WERI-Rb-1 (cell line): ENCODE data around the gene GNG7.

Experiments
- DNase-seq: peaks from one replicate; pipeline ENCODE4 v3.0.0-alpha.2; 2020
- H3K27ac ChIP-seq: fragments of 250-450 bp; sonication (Bioruptor Pico); 2 replicates; pipeline ENCODE4 v1.5.1; 2020; ENCODE audit warnings: mild to moderate bottlenecking, moderate library complexity
- H3K27me3 ChIP-seq: fragments of 250-450 bp; sonication (Bioruptor Pico); 2 replicates; pipeline ENCODE4 v1.5.1; 2021; ENCODE audit warnings: mild to moderate bottlenecking, low read depth, moderate library complexity; ENCODE audit not compliant: insufficient read depth, severe bottlenecking
- H3K36me3 ChIP-seq: fragments of 250-450 bp; sonication (Bioruptor Pico); 2 replicates; pipeline ENCODE4 v1.5.1; 2020; ENCODE audit warnings: mild to moderate bottlenecking, moderate library complexity
- H3K4me3 ChIP-seq: 2 replicates; pipeline ENCODE4 v1.5.1; 2011; ENCODE audit warnings: low read depth, mild to moderate bottlenecking, control low read depth, low read length
- H3K9me3 ChIP-seq: fragments of 250-450 bp; sonication (Bioruptor Pico); 2 replicates; pipeline ENCODE4 v1.5.1; 2021; ENCODE audit warnings: mild to moderate bottlenecking, moderate library complexity; ENCODE audit not compliant: severe bottlenecking
- TF ChIP-seq, protein P1 (sequence below): IDR thresholded peaks from 2 replicates; pipeline ENCODE4 v1.5.1; 2011; ENCODE audit warnings: low read depth, mild to moderate bottlenecking, control low read depth, inconsistent platforms, low read length

Gene GNG7

DNA sequence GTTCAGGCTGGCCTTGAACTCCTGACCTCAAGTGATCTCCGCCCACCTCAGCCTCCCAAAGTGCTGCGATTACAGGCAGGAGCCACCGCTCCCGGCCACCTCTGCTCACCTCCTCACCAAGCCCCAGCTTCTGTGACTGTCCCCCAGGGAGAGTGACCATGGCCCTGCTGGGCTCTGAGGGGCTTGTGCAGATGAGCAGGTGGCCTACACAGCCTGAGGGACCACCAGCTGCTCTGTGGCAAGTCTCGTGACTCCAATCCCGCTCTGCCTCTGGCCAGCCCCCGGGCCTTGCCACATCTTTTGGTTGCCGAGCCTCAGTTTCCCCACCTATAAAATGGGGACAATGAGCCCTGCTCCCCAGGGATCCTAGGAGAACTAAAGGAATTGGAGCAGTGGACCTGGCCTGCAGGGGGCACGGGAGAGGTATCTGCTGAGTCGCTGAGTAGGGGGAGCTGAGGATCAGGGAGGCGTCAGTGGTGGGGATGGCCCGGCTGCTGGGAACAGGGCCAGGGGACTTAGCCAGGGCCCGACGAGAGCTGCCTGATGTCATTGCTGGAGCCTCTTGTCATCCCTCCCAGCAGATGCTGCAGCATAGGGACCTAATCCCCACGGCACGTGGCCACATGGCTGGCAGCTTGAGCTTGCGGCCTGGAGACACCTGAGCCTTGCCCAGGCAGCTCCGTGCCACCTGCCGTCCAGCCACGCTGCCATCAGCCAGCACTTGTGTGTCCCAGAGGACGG, 151.9 kb downstream of the GNG7 start:
- TF ChIP-seq, protein P1, sequence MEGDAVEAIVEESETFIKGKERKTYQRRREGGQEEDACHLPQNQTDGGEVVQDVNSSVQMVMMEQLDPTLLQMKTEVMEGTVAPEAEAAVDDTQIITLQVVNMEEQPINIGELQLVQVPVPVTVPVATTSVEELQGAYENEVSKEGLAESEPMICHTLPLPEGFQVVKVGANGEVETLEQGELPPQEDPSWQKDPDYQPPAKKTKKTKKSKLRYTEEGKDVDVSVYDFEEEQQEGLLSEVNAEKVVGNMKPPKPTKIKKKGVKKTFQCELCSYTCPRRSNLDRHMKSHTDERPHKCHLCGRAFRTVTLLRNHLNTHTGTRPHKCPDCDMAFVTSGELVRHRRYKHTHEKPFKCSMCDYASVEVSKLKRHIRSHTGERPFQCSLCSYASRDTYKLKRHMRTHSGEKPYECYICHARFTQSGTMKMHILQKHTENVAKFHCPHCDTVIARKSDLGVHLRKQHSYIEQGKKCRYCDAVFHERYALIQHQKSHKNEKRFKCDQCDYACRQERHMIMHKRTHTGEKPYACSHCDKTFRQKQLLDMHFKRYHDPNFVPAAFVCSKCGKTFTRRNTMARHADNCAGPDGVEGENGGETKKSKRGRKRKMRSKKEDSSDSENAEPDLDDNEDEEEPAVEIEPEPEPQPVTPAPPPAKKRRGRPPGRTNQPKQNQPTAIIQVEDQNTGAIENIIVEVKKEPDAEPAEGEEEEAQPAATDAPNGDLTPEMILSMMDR: peak; percentile 68
- no peaks in the 10 kb centered on the region for H3K36me3 ChIP-seq
- H3K9me3 ChIP-seq: no peaks in the 10 kb centered on the region
- no peaks in the 10 kb centered on the region for H3K27me3 ChIP-seq
- peak overlapping the region; percentile 79 for H3K27ac ChIP-seq
- peak; percentile 97 for DNase-seq
- no peak overlapping the region for H3K4me3 ChIP-seq

DNA sequence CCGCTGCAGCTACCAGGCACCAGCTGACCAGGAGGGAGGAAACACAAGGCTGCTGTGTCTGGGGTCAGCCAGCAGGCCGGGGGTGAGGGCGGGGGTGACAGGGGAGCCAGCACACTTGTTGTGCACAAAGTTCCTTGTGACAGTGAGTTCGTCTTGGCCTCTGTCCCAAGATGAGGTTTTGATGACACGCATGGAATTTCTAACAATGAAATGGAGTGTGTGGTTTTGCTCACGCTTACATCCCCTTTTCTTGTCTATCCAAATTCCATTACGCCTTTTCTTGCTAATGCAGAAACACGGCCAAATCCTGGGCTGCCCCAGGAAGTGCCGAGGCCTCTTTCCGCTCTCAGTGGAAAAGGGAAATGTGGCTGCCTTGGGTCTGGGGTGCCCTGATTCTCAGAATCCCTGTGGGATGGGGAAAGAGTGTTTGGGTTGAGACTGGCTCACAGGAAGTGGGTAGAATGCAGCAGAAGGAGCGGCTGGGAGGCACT, 152.7 kb downstream of the GNG7 start:
- no peaks in the 10 kb centered on the region for H3K9me3 ChIP-seq
- no peak overlapping the region for H3K27ac ChIP-seq
- H3K36me3 ChIP-seq: no peaks in the 10 kb centered on the region
- DNase-seq: no peak
- H3K4me3 ChIP-seq: no peak overlapping the region
- no peaks in the 10 kb centered on the region for H3K27me3 ChIP-seq
- TF ChIP-seq, protein P1: no peak

DNA sequence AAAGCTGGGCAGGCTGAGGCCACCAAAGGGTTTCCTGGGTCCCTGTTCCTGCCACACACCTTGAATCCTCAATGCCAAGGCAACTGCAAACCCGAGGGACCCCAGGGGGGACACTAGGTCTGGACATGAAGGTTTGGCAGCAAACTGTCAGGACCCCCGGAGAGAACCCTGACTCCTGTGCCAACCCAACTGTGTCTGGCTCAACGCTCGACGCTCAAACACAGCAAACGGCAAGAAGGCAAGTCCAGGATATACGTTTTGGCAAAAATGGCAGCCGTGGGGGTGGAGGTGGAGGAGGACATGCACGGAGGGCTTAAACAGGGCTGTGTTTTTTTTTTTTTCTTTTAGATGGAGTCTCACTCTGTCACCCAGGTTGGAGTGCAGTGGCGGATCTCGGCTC, 153.5 kb downstream of the GNG7 start:
- H3K27me3 ChIP-seq: no peaks in the 10 kb centered on the region
- TF ChIP-seq, protein P1: no peak
- H3K9me3 ChIP-seq: no peaks in the 10 kb centered on the region
- H3K36me3 ChIP-seq: no peaks in the 10 kb centered on the region
- H3K4me3 ChIP-seq: no peak overlapping the region
- DNase-seq: no peak
- no peak overlapping the region for H3K27ac ChIP-seq

DNA sequence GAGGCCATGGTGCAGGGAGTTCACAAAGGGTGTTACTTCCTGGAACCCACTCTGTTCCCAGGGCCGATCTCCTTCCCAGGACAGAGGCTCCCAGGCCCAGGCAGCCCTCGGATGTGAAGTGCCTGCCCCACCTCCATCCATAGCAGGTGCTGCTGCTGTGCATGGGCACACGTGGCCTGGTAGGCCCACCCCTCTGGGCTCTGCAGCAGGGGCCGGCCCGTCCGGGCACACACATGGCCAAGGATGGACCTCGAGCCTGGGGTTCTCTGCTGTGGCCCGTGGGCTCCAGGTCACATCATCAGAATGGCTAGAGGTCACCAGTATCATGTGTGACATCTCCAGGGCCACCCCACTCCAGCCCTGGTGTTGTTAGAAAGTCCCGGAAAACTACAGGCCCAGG, 154.8 kb downstream of the GNG7 start:
- no peak overlapping the region for H3K4me3 ChIP-seq
- TF ChIP-seq, protein P1: no peak
- H3K9me3 ChIP-seq: no peaks in the 10 kb centered on the region
- H3K36me3 ChIP-seq: no peaks in the 10 kb centered on the region
- no peak overlapping the region for H3K27ac ChIP-seq
- no peaks in the 10 kb centered on the region for H3K27me3 ChIP-seq
- DNase-seq: no peak

DNA sequence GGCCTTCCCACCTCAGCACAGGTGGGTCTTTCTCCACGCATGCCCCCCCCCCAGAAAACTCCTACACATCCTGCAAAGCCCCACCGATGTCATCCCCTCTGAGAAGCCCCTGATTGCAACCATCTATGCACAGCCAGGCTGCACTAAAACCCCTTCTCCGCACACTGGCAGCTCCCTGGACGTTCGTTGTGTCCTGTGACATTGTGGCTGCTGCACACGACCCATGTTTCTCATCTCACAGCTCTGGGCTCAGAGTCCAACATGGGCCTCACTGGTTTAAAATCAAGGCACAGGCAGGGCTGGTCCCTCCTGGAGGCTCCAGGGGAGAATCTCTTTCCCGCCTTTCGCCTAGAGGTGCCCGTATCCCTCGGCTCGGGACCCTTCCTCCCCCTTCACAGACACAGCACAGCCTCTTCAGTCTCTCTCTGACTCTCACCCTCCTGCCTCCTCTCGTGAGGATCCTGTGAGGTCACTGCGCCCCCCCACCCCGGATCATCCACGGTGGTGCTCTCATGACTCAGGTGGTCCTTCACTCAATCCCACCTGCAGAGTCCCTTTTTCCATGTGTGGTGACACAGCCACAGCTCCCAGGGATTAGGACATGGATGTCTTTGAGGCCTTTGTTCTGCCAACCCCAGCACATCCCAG, 155.3 kb downstream of the GNG7 start:
- no peak overlapping the region for H3K27ac ChIP-seq

More for the DNA sequence above, 155.3 kb downstream of the GNG7 start:
- no peak overlapping the region for H3K4me3 ChIP-seq
- no peaks in the 10 kb centered on the region for H3K36me3 ChIP-seq
- no peaks in the 10 kb centered on the region for H3K9me3 ChIP-seq
- TF ChIP-seq, protein P1: no peak
- no peak for DNase-seq
- no peaks in the 10 kb centered on the region for H3K27me3 ChIP-seq
